GM12875 (cell line): ENCODE measurements around the gene VSIG10L.

ENCODE experiments used
- H3K4me3 ChIP-seq: one replicate; pipeline ENCODE4 v1.5.1; 2011; ENCODE audit warnings: low read depth, low read length, control low read depth
- CTCF ChIP-seq: IDR thresholded peaks from 2 replicates; pipeline ENCODE4 v1.5.1; 2011; ENCODE audit warnings: low read depth, mild to moderate bottlenecking, control low read depth, inconsistent platforms, low read length, moderate library complexity, borderline replicate concordance; ENCODE audit not compliant: insufficient read depth

The VSIG10L gene

GRCh38 chr19:51341976-51342580 lies at the start of gene VSIG10L:
VSIG10L (minus strand) TSS chr19:51342139; CDS start chr19:51342124, 15 bp downstream.
- TF ChIP-seq CTCF = no peak
- H3K4me3 ChIP-seq = no peak within 1 kb of the TSS

- no peak overlapping the region for H3K4me3 ChIP-seq
- TF ChIP-seq CTCF = no peak
Measured at GRCh38 chr19:51391073-51391611, 49.2 kb upstream of the VSIG10L start.

GRCh38 chr19:51389143-51389542 lies 47.2 kb upstream of the VSIG10L start:
- no peak for TF ChIP-seq CTCF
- no peak overlapping the region for H3K4me3 ChIP-seq

- H3K4me3 ChIP-seq = no peak within 1 kb of the TSS
- no peak for TF ChIP-seq CTCF
Measured at GRCh38 chr19:51387924-51388389, 46.0 kb upstream of the VSIG10L start, which contains the start of gene LIM2. LIM2 (minus strand) TSS chr19:51387974; CDS start chr19:51387443, 531 bp downstream.

GRCh38 chr19:51386882-51387520 lies 45.1 kb upstream of the VSIG10L start:
- TF ChIP-seq CTCF = no peak
- H3K4me3 ChIP-seq = no peak overlapping the region

- no peak for TF ChIP-seq CTCF
- H3K4me3 ChIP-seq = no peak overlapping the region
Measured at GRCh38 chr19:51382004-51382403, 40.1 kb upstream of the VSIG10L start.
